Measurements from ENCODE around the gene RIN3. TPM values are rescaled to one million over a fixed set of nuclear protein-coding genes. Genes with fewer than 3 reads are reported as not detected.

Gene RIN3
- total RNA-seq, 4 donors from 2014 or later, result 3.0 to 8.7 (median 7.5) TPM

DNA sequence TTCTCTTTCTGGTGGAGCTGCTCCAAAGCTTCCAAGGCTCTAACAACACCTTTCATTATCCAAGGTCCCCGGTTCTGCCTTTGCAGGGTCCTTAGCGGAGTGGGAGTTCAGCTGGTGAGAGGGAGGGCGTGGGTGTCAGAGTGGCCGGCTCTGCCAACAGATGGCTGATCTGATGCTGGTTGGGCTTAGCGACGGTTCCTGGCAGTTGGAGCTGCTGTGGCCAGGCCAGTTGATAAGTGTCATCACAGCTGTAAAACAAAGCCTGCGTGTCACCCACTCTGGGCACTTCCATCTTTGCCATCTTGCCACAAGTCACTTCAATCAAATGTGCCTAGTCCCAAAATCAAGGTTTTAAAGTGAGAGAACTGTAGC lies 36.3 kb downstream of the RIN3 start:
- WGBS, 2 donors, result 40 to 57% methylated on average over 7 of the region's 7 CpGs
- intact Hi-C loops (cut with DNase I; ENCODE audit: low total_unique reads), result no loop called here
- TF ChIP-seq POLR2A (IDR thresholded peaks at IDR 0.05), result no peak
- TF ChIP-seq, protein P1, sequence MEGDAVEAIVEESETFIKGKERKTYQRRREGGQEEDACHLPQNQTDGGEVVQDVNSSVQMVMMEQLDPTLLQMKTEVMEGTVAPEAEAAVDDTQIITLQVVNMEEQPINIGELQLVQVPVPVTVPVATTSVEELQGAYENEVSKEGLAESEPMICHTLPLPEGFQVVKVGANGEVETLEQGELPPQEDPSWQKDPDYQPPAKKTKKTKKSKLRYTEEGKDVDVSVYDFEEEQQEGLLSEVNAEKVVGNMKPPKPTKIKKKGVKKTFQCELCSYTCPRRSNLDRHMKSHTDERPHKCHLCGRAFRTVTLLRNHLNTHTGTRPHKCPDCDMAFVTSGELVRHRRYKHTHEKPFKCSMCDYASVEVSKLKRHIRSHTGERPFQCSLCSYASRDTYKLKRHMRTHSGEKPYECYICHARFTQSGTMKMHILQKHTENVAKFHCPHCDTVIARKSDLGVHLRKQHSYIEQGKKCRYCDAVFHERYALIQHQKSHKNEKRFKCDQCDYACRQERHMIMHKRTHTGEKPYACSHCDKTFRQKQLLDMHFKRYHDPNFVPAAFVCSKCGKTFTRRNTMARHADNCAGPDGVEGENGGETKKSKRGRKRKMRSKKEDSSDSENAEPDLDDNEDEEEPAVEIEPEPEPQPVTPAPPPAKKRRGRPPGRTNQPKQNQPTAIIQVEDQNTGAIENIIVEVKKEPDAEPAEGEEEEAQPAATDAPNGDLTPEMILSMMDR (IDR thresholded peaks at IDR 0.05), result no peak
- peak; percentile 38 to 90 for DNase-seq (ENCODE audit: low spot score in 2 of 2)
- H3K4me3 ChIP-seq (ENCODE audit: low read depth, poor library complexity, severe bottlenecking), result no peak overlapping the region

DNA sequence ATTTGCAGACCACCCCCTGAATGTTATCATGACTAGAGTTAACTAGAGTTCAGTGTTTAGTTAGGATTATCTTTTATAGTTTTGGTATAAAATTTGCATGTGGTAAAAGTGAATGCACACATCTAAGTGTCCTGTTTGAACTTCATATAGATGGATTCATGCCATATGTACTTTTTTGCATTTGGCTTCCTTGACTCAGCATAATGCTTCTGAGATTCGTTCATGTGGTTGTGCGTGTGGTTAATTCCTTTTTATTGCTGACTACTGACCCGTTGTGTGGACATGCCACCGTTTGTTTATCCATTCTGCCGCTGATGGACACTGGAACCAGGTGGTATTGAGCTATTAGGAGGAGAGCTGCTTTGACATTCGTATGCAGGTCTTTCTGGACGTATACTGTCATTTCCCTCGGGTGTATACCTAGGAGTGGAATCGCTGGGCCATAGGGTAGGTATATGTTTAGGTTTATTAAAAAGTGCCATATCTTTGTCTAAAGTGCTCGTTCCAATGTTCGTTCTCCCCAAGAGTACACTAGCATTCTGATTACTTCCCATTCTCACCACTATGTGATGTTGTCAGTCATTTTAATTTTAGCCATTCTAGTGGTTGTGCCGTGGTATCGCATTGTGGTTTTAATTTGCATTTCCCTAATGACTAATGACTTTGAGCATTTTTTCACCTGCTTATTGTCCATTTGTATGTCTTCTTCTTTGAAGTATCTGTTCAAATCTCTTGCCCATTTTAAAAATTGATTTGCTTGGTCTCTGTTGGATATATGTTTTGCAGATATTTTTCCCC lies 37.7 kb downstream of the RIN3 start:
- H3K4me3 ChIP-seq (ENCODE audit: low read depth, poor library complexity, severe bottlenecking), result no peak overlapping the region
- 82 to 84% methylated on average over 13 of the region's 13 CpGs for WGBS, 2 donors

DNA sequence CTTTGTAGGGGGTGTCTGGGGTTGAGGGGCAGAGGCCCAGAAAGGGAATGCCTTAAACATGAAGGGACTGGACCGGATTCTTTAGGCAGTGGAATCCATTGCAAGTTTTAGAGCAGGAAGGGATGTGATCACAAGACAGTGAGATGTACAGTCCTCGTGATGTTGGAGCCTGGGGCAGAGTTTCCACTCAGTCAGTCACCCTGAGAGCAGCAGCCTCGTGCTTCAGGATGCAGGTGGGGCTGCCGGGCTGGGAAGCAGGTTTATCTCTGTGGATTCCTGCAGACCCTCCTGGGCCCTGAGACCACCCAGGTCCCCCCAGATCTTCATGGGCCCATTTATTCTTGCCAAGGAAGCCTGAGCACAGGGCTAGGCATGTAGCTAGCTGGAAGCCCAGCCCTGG lies 38.5 kb downstream of the RIN3 start:
- peak in 1 of 2 donors; percentile 27 for DNase-seq (ENCODE audit: low spot score in 2 of 2)
- intact Hi-C loops (cut with DNase I; ENCODE audit: low total_unique reads), result no loop called here
- H3K4me3 ChIP-seq (ENCODE audit: low read depth, poor library complexity, severe bottlenecking), result no peak overlapping the region
- no peak for TF ChIP-seq POLR2A (IDR thresholded peaks at IDR 0.05)
- TF ChIP-seq, protein P1 (IDR thresholded peaks at IDR 0.05), result no peak
- WGBS, 2 donors, result 63 to 73% methylated on average over 4 of the region's 4 CpGs

More for the DNA sequence above, 37.7 kb downstream of the RIN3 start:
- intact Hi-C loops (cut with DNase I; ENCODE audit: low total_unique reads), result no loop called here
- no peak for DNase-seq (ENCODE audit: low spot score in 2 of 2)
- TF ChIP-seq POLR2A (IDR thresholded peaks at IDR 0.05), result no peak
- TF ChIP-seq, protein P1 (IDR thresholded peaks at IDR 0.05), result no peak

DNA sequence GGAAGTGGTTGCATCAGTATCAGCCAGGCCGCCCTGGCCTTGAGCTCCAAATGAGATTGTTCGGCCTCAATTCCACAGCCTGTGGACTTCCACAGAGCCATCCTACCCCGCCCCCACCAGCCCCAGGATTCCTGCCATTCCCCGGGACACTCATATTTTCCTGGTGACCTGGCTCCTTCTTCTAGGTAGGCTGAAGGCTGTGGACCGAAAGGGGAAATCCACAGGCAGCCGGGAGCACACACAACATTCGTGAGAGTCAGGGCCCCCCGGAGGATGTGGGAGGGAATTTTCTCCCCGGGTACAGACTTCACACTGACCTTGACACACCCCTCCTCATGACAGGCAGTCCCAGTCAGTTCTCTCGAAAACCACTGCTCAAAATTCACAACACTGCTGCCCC lies 39.9 kb downstream of the RIN3 start:
- H3K4me3 ChIP-seq (ENCODE audit: low read depth, poor library complexity, severe bottlenecking), result no peak overlapping the region
- intact Hi-C loops (cut with DNase I; ENCODE audit: low total_unique reads), result no loop called here
- DNase-seq (ENCODE audit: low spot score in 2 of 2), result no peak
- TF ChIP-seq, protein P1 (IDR thresholded peaks at IDR 0.05), result no peak
- no peak for TF ChIP-seq POLR2A (IDR thresholded peaks at IDR 0.05)
- 69 to 77% methylated on average over 10 of the region's 10 CpGs for WGBS, 2 donors

DNA sequence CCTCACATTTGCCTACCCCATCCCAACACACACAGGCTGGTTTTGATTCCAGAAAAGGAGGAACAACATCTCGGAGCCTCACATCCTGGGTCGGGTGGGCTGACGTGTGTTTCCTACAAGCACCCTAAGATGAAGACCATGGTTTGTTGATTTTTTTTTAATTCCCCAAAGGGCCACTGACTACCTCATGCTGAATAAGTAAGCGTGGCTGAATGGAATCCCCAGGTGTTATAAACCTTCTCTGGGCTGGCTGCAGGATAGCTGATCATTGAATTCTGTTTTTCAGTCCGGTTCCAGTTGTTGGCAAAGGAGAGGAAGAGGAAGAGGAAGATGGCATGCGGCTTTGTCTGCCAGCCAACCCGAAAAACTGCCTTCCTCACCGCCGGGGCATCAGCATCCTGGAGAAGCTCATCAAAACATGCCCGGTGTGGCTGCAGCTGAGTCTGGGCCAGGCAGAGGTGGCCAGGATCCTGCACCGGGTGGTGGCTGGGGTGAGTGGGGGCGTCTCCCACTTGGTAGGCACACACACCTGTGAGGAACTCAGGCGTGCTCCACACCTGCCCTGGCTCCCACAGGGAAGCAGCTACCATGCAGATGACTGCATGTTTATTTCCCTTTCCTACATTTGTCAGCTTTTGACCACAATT lies 42.0 kb downstream of the RIN3 start:
- intact Hi-C loops (cut with DNase I; ENCODE audit: low total_unique reads), result no loop called here
- TF ChIP-seq, protein P1 (IDR thresholded peaks at IDR 0.05), result no peak
- no peak for TF ChIP-seq POLR2A (IDR thresholded peaks at IDR 0.05)
- WGBS, 2 donors, result 54 to 55% methylated on average over 12 to 13 of the region's 13 CpGs
- no peak overlapping the region for H3K4me3 ChIP-seq (ENCODE audit: low read depth, poor library complexity, severe bottlenecking)
- DNase-seq (ENCODE audit: low spot score in 2 of 2), result no peak
